HCT116 (cell line): ENCODE measurements around the gene SOX30. TPM values are rescaled to one million over a fixed set of nuclear protein-coding genes. Genes with fewer than 3 reads are reported as not detected.

Experiments
- ATAC-seq: fragments of 200-7000 bp; cut with Tn5 transposase; 2 replicates; pipeline ENCODE4 v1.9.1; 2020; ENCODE audit warnings: mild to moderate bottlenecking, moderate library complexity
- BruUV-seq: library from RNA; stranded (reverse); fragments of 400-500 nt; replicated peaks from 2 replicates; lab custom pipeline; 2021; lab: Mats Ljungman, UMichigan
- CTCF ChIA-PET: fragments of 300-600 bp; sonication (Branson Sonifier 250); formaldehyde crosslinking; loops from one replicate; lab custom pipeline; 2021; ENCODE audit warnings: antibody characterized with exemption; lab: Charles Lee
- POLR2A ChIA-PET: fragments of 300-600, 350-600 bp; sonication (Branson Sonifier 250); formaldehyde crosslinking; loops from one replicate; lab custom pipeline; 2021; ENCODE audit warnings: antibody characterized with exemption; lab: Charles Lee
- RAD21 ChIA-PET, 2 experiments: fragments of 300-600 bp; sonication (Branson Sonifier 250); formaldehyde crosslinking; loops; one replicate each; lab custom pipeline; 2023; ENCODE audit warnings: low total read pairs in 2 of 2; ENCODE audit not compliant: uncharacterized antibody in 2 of 2, unreplicated experiment in 2 of 2, low non-redundant PET in 1 of 2; lab: Charles Lee
- DNase-seq: peaks from one replicate; pipeline ENCODE4 v3.0.0-alpha.2; 2010; ENCODE audit warnings: low read depth, low spot score
- H2AFZ ChIP-seq: fragments of 200-600 bp; shearing (Covaris generic), sonication (generic); 2 replicates; pipeline ENCODE4 v1.6.1; 2017; ENCODE audit warnings: low read depth, mixed run types, mixed read lengths, antibody characterized with exemption, low read length; ENCODE audit not compliant: poor library complexity, severe bottlenecking
- H3K27ac ChIP-seq: 2 replicates; pipeline ENCODE4 v1.5.1; 2012; ENCODE audit warnings: low read depth, low read length
- H3K27me3 ChIP-seq: fragments of 200-600 bp; sonication (generic); 2 replicates; pipeline ENCODE4 v1.6.1; 2016; ENCODE audit warnings: mixed run types, low read length, mixed read lengths; ENCODE audit not compliant: insufficient read depth
- H3K36me3 ChIP-seq, 2 experiments: fragments of 200-500 bp in 1 of 2; fragments of 200-600 bp in 1 of 2; sonication (Bioruptor generic) in 1 of 2; sonication (generic) in 1 of 2; 2 replicates each; pipeline versions ENCODE4 v1.5.1 to v1.6.1; 2014 to 2016; ENCODE audit warnings: low read length in 2 of 2, inconsistent platforms in 1 of 2, mixed read lengths in 1 of 2, mixed run types in 1 of 2; ENCODE audit not compliant: insufficient read depth in 2 of 2, control insufficient read depth in 1 of 2
- H3K4me1 ChIP-seq, 2 experiments: fragments of 200-600 bp in 1 of 2; sonication (generic) in 1 of 2; 2 replicates each; pipeline versions ENCODE4 v1.5.1 to v1.6.1; 2012 to 2017; ENCODE audit warnings: low read length in 2 of 2, inconsistent platforms in 1 of 2, mild to moderate bottlenecking in 1 of 2, mixed read lengths in 1 of 2, mixed run types in 1 of 2, moderate library complexity in 1 of 2; ENCODE audit not compliant: insufficient read depth in 2 of 2, control insufficient read depth in 1 of 2
- H3K4me2 ChIP-seq: fragments of 200-600 bp; sonication (generic); 2 replicates; pipeline ENCODE4 v1.6.1; 2017; ENCODE audit warnings: mixed run types, low read length, mixed read lengths
- H3K4me3 ChIP-seq, 2 experiments: fragments of 200-600 bp in 1 of 2; sonication (generic) in 1 of 2; replicated peaks in 1 of 2; 2 replicates each; pipeline ENCODE4 v1.5.1; 2011 to 2016; ENCODE audit warnings: low read length in 2 of 2, control low read depth in 1 of 2, low read depth in 1 of 2, mild to moderate bottlenecking in 1 of 2, mixed read lengths in 1 of 2, mixed run types in 1 of 2
- H3K79me2 ChIP-seq: fragments of 200-600 bp; sonication (generic); 2 replicates; pipeline ENCODE4 v1.6.1; 2017; ENCODE audit warnings: mild to moderate bottlenecking, mixed run types, low read length, moderate library complexity, mixed read lengths; ENCODE audit not compliant: insufficient read depth
- H3K9ac ChIP-seq: fragments of 200-600 bp; sonication (generic); 2 replicates; pipeline ENCODE4 v1.6.1; 2016; ENCODE audit warnings: low read length, mixed read lengths
- H3K9me2 ChIP-seq: fragments of 200-600 bp; sonication (generic), shearing (Covaris generic); 2 replicates; pipeline ENCODE4 v1.6.1; 2017; ENCODE audit warnings: mixed run types, mild to moderate bottlenecking, moderate library complexity; ENCODE audit not compliant: insufficient read depth
- H3K9me3 ChIP-seq, 2 experiments: fragments of 200-500 bp in 1 of 2; fragments of 200-600 bp in 1 of 2; sonication (Bioruptor generic) in 1 of 2; sonication (generic) in 1 of 2; 2 replicates each; pipeline ENCODE4 v1.6.1; 2014 to 2017; ENCODE audit warnings: low read length in 2 of 2, mixed read lengths in 2 of 2, inconsistent platforms in 1 of 2, low read depth in 1 of 2, mild to moderate bottlenecking in 1 of 2, mixed run types in 1 of 2, moderate library complexity in 1 of 2; ENCODE audit not compliant: control insufficient read depth in 1 of 2, insufficient read depth in 1 of 2
- H4K20me1 ChIP-seq: fragments of 200-600 bp; sonication (generic), shearing (Covaris generic); 2 replicates; pipeline ENCODE4 v1.6.1; 2017; ENCODE audit warnings: mixed run types, mild to moderate bottlenecking, moderate library complexity; ENCODE audit not compliant: insufficient read depth
- EGR1 ChIP-seq: IDR thresholded peaks from 2 replicates; pipeline ENCODE4 v1.6.1; 2012; ENCODE audit warnings: low read depth
- EZH2phosphoT487 ChIP-seq: fragments of 200-600 bp; IDR thresholded peaks from 2 replicates; pipeline ENCODE4 v1.6.1; 2018; ENCODE audit warnings: antibody characterized with exemption, borderline replicate concordance
- FOSL1 ChIP-seq: IDR thresholded peaks from 2 replicates; pipeline ENCODE4 v1.6.1; 2012; ENCODE audit warnings: low read depth
- POLR2A ChIP-seq: IDR thresholded peaks from 2 replicates; pipeline ENCODE4 v1.7.0; 2011; ENCODE audit warnings: borderline replicate concordance; ENCODE audit not compliant: insufficient read depth, insufficient read length; ENCODE audit errors: extremely low read depth
- SIN3A ChIP-seq: IDR thresholded peaks from 2 replicates; pipeline ENCODE4 v1.6.1; 2012; ENCODE audit warnings: low read depth
- SP1 ChIP-seq: IDR thresholded peaks from 2 replicates; pipeline ENCODE4 v1.6.1; 2012; ENCODE audit warnings: low read depth
- intact Hi-C: fragments of 100-400 bp; cut with micrococcal nuclease; formaldehyde crosslinking; loops from 2 replicates; pipeline ENCODE4 v1.10.0; 2022
- total RNA-seq: library from RNA; stranded (reverse); gene quantifications from one replicate; pipeline ENCODE4 v1.2.1, GENCODE V29; 2021; ENCODE audit not compliant: unreplicated experiment
- TF ChIP-seq, protein P1 (sequence below): IDR thresholded peaks from 2 replicates; pipeline ENCODE4 v1.6.1; 2012; ENCODE audit warnings: low read depth
- TF ChIP-seq, protein P2 (sequence below): IDR thresholded peaks from 2 replicates; pipeline ENCODE4 v1.6.1; 2011; ENCODE audit warnings: mild to moderate bottlenecking, low read length, moderate library complexity; ENCODE audit not compliant: insufficient replicate concordance; ENCODE audit errors: extremely low read depth
- TF ChIP-seq, protein P3 (sequence below), 3 experiments: fragments of 200-600 bp in 1 of 3; sonication (generic) in 1 of 3; IDR thresholded peaks in 2 of 3; conservative IDR thresholded peaks in 1 of 3; 2 replicates each; pipeline ENCODE4 v1.5.1; 2012 to 2017; ENCODE audit warnings: low read depth in 2 of 3, low read length in 2 of 3, antibody characterized with exemption in 1 of 3, borderline replicate concordance in 1 of 3, control low read depth in 1 of 3, mild to moderate bottlenecking in 1 of 3, mixed read lengths in 1 of 3, mixed run types in 1 of 3, moderate library complexity in 1 of 3; ENCODE audit not compliant: insufficient read depth in 1 of 3

SOX30 gene
- total RNA-seq, 1 experiment from 2014 or later: 0.27 TPM

DNA sequence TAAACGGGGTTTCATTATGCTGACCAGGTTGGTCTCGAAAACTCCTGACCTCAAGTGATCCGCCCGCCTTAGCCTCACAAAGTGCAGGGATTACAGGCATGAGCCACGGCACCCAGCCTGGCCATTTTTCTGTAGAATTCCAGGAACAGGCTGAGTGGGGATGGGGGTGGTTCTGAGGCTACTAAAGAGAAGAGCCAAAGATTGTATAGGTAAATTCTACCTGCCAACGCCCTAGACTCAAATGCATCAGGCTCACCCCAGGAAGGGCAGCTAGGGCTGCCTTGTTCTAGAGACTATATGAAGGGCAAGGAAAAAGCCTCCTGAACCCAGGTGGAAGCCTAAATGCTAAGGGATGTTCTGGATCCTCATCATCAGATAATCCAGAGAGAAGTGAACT is 17.5 kb upstream of the SOX30 start:
- ChIA-PET RAD21 (no interaction called here), CTCF (interaction anchor here (1.2 to 2.2 kb wide), 3 partner anchors 49 to 74 kb away, joined by 6 to 11 read pairs (median 7); partner anchors contain the start of gene LSM11)
- Histone ChIP-seq H3K36me3 (no peaks in the 10 kb centered on the region), H3K27ac (no peak overlapping the region)
- TF ChIP-seq EGR1 (no peak), SIN3A (no peak), SP1 (no peak), FOSL1 (no peak), EZH2phosphoT487 (no peak), POLR2A (no peak)
- TF ChIP-seq, protein P1, sequence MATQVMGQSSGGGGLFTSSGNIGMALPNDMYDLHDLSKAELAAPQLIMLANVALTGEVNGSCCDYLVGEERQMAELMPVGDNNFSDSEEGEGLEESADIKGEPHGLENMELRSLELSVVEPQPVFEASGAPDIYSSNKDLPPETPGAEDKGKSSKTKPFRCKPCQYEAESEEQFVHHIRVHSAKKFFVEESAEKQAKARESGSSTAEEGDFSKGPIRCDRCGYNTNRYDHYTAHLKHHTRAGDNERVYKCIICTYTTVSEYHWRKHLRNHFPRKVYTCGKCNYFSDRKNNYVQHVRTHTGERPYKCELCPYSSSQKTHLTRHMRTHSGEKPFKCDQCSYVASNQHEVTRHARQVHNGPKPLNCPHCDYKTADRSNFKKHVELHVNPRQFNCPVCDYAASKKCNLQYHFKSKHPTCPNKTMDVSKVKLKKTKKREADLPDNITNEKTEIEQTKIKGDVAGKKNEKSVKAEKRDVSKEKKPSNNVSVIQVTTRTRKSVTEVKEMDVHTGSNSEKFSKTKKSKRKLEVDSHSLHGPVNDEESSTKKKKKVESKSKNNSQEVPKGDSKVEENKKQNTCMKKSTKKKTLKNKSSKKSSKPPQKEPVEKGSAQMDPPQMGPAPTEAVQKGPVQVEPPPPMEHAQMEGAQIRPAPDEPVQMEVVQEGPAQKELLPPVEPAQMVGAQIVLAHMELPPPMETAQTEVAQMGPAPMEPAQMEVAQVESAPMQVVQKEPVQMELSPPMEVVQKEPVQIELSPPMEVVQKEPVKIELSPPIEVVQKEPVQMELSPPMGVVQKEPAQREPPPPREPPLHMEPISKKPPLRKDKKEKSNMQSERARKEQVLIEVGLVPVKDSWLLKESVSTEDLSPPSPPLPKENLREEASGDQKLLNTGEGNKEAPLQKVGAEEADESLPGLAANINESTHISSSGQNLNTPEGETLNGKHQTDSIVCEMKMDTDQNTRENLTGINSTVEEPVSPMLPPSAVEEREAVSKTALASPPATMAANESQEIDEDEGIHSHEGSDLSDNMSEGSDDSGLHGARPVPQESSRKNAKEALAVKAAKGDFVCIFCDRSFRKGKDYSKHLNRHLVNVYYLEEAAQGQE: no peak
- TF ChIP-seq, protein P2, sequence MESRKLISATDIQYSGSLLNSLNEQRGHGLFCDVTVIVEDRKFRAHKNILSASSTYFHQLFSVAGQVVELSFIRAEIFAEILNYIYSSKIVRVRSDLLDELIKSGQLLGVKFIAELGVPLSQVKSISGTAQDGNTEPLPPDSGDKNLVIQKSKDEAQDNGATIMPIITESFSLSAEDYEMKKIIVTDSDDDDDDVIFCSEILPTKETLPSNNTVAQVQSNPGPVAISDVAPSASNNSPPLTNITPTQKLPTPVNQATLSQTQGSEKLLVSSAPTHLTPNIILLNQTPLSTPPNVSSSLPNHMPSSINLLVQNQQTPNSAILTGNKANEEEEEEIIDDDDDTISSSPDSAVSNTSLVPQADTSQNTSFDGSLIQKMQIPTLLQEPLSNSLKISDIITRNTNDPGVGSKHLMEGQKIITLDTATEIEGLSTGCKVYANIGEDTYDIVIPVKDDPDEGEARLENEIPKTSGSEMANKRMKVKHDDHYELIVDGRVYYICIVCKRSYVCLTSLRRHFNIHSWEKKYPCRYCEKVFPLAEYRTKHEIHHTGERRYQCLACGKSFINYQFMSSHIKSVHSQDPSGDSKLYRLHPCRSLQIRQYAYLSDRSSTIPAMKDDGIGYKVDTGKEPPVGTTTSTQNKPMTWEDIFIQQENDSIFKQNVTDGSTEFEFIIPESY: no peak
- TF ChIP-seq, protein P3, sequence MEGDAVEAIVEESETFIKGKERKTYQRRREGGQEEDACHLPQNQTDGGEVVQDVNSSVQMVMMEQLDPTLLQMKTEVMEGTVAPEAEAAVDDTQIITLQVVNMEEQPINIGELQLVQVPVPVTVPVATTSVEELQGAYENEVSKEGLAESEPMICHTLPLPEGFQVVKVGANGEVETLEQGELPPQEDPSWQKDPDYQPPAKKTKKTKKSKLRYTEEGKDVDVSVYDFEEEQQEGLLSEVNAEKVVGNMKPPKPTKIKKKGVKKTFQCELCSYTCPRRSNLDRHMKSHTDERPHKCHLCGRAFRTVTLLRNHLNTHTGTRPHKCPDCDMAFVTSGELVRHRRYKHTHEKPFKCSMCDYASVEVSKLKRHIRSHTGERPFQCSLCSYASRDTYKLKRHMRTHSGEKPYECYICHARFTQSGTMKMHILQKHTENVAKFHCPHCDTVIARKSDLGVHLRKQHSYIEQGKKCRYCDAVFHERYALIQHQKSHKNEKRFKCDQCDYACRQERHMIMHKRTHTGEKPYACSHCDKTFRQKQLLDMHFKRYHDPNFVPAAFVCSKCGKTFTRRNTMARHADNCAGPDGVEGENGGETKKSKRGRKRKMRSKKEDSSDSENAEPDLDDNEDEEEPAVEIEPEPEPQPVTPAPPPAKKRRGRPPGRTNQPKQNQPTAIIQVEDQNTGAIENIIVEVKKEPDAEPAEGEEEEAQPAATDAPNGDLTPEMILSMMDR (IDR thresholded peaks at IDR 0.05 in 2 of 3, conservative IDR thresholded peaks at IDR 0.05 in 1 of 3; ENCODE audit: borderline replicate concordance in 1 of 3, insufficient read depth in 1 of 3, low read depth in 2 of 3, low read length in 2 of 3): no peak
- TF ChIP-seq, all 23 proteins: peak for 0
- no peaks in the 10 kb centered on the region for H4K20me1 ChIP-seq
- H3K9me2 ChIP-seq: no peaks in the 10 kb centered on the region
- H3K4me2 ChIP-seq: no peak overlapping the region
- no peak overlapping the region for H2AFZ ChIP-seq
- POLR2A ChIA-PET: no interaction called here
- H3K9ac ChIP-seq: no peak overlapping the region
- peaks cover 0 to 9% of the 10 kb centered on the region in 2 experiments; a peak in 2 of 4 replicates for H3K4me1 ChIP-seq
- DNase-seq (no peak), ATAC-seq (no peak)
- intact Hi-C loops: loop anchor here (1.0 to 2.0 kb wide), 3 partner anchors 49 to 93 kb away; no protein-coding TSS in a partner anchor
- no peaks in the 10 kb centered on the region for H3K27me3 ChIP-seq
- no peaks in the 10 kb centered on the region for H3K9me3 ChIP-seq
- H3K4me3 ChIP-seq: no peak overlapping the region
- no TSS peak for BruUV-seq
- no peaks in the 10 kb centered on the region for H3K79me2 ChIP-seq
